ENCODE measurements around the gene RBL1.
"Not testable (repeated sequence)": the region's sequence is repeated elsewhere in the genome, so short reads cannot be mapped to it uniquely, and the experiment has no call there.

Gene RBL1

DNA sequence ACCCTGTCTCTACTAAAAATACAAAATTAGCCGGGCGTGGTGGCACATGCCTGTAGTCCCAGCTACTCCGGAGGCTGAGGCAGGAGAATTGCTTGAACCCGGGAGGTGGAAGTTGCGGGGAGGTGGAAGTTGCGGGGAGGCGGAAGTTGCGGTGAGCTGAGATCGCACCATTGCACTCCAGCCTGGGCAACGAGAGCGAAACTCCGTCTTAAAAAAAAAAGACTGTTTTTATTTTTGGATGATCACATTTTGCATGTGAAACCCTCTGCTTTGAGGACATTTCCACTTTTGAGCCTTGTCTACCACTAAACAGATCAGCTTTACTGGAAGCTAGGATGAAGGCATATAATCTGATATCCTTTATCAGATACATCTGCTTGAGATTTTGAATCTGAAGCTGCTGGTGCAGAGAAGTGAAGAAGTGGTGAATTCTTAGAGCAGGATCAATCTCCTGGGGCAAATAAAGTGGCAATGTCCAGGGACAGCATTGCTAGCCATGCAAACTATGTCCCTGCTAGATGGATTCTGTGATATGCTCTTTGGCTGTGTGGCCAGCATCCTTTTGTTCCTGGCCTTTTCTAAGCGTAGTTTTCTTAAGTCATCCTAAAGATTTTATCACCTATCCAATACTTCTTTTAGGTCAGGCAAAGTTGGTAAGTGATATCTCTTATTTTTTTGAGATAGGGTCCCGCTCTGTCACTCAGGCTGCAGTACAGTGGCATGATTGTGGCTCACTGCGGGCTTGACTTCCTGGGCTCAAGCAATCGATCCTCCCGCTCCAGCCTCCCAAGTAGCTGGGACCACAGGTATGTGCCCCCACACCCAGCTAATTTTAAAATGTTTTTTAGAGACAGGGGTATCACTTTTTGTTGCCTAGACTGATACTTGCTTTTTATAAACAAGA lies 23.3 kb downstream of the RBL1 start:
- DNase-seq (ENCODE audit: low read depth): no peak

DNA sequence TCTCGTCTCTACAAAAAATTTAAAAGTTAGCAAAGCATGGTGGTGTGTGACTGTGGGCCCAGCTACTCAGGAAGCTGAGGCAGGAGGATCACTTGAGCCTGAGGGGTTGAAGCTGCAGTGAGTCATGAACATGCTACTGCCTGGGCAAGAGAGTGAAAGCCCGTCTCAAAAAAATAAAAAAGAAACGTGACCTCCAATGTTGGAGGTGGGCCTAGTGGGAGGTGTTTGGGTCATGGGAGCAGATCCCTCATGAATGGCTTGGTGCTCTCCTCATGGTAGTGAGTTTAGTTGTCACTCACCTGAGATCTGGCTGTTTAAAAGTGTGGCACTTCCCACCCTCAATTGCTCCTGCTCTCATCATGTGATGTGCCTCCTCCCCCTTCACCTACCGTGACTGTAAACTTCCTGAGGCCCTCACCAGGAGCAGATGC lies 24.3 kb downstream of the RBL1 start:
- peak; percentile 20 for DNase-seq (ENCODE audit: low read depth)

DNA sequence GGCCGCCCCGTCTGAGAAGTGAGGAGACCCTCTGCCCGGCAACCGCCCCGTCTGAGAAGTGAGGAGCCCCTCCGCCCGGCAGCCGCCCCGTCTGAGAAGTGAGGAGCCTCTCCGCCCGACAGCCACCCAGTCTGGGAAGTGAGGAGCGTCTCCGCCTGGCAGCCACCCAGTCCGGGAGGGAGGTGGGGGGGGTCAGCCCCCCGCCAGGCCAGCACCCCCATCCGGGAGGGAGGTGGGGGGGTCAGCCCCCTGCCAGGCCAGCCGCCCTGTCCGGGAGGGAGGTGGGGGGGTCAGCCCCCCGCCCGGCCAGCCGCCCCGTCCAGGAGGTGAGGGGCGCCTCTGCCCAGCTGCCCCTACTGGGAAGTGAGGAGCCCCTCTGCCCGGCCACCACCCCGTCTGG lies 26.2 kb downstream of the RBL1 start:
- not testable (repeated sequence) for DNase-seq (ENCODE audit: low read depth)

DNA sequence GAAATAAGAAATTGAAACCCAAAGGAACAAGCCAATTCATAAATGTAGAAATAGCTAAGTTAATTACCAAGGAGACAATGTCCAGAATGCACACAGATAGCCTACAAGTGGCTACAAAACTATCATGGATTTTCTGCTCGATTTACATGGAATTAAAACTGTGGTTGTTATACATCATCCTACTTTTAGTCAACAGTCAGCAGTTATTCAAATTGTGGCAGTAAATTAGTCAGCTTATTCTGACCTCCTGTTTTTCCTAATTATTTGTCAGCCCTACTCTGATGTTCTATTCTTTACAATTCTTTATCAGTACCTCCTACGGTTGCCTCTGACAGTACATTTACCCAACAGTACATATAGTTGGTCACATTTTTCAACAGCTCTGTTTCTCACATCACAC lies 29.6 kb downstream of the RBL1 start:
- DNase-seq (ENCODE audit: low read depth): no peak

DNA sequence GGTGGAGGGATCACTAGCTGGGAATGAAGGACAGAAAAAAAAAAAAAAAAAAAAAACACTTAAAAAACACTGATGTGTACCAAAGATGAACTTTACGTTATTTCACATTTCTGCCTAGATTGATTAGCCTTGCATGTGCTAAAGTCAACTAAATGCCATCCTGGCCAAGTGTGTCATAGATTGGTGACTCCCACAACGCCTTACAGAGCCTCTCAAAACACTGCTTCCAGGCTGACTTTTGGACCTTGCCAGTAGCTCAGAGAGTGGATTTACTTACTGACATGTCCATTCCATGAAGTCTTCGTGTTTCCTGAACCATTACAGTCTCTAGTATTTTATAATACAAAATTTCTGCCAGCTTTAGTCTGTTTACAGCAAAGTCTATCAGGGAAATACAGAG lies 40.5 kb downstream of the RBL1 start:
- DNase-seq (ENCODE audit: low read depth): no peak

DNA sequence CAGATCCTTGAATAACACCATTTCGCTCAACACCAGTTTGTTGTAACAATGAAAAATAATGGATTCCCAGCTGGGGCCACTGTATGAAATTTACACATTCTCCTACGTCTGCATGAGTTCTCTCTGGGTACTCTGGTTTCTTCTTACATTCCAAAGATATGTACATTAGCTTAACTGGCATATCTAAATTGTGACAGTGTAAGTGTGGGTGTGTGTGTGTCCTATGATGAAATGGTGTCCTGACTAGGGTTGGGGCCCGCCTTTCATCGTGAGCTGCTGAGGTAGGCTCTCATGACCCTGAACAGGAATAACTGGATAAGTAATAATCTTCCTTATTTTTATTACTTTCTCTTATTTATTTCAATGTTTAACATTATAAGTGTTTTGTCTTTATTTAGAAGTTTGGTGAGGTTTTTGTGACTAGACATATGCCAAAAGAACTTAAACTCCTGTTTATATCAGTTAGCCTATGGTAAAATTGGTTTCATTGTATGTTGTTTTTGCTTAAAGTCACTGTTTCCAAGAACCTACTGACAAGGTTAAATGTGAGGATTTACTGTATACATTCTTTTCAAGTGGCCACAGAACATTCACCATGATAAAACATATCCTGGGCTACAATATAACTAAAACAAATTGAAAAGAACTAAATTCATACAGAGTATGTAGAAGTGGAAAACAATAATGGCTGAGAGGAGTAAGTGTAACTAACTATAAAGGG lies 42.4 kb downstream of the RBL1 start:
- no peak for DNase-seq (ENCODE audit: low read depth)

DNA sequence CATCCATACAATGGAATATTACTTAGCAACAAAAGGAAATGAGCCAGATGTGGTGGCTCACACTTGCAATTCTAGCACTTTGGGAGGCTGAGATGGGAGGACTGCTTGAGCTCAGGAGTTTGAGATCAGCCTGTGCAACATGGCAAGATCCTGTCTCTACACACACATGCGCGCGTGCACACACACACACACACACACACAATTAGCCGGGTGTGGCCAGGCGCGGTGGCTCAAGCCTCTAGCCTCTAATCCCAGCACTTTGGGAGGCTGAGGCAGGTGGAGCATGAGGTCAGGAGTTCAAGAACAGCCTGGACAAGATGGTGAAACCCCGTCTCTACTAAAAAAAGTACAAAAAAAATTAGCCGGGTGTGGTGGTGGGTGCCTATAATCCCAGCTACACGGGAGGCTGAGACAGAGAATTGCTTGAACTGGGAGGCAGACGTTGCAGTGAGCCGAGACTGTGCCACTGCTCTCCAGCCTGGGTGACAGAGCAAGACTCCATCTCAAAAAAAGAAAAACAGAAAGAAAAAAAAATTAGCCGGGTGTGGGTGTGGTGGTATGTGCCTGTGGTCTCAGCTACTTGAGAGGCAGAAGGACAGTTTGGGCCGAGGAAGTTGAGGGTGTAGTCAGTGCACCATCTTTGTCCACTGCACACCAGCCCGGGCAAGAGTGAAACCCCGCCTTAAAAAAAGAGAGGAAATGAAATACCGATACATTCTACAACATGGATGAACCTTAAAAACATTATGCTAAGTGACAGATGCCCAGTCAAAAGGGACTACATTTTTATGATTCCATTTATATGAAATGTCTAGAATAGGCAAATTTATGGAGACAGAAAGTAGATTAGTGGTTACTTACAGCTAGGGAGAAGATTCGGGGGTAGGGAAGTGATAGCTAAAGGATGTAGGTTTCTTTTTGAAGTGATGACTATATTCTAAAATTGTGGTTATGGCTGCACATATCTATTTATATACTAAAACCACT lies 52.5 kb downstream of the RBL1 start:
- DNase-seq (ENCODE audit: low read depth): peak; percentile 13

DNA sequence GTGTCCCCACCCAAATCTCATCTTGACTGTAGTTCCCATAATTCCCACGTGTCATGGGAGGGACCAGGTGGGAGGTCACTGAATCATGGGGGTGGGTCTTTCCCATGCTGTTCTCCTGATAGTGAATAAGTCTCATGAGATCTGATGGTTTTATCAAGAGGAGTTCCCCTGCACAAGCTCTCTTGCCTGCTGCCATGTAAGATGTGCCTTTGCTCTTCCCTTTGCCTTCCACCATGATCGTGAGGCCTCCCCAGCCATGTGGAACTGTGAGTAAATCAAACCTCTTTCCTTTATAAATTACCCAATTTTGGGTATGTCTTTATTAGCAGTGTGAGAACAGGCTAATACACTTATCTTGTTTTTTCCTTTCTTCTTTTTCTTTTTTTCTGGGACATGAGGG lies 56.4 kb downstream of the RBL1 start:
- DNase-seq (ENCODE audit: low read depth): not testable (repeated sequence)

DNA sequence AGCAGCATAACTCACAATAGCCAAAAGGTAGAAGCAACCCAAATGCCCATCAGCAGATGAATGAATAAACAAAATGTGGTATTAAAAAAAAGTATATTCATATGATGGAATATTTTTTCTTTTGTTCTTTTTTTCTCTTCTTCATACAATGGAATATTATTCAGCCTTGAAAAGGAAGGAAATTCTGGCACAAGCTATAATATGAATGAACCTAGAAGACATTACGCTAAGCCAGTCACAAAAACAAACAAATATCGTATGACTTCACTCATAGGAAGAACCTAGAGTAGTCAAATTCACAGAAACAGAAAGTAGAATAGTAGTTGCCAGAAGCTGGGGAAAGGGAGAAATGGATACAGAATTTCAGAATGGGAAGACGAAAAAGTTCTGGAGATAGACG lies 63.7 kb downstream of the RBL1 start:
- no peak for DNase-seq (ENCODE audit: low read depth)

DNA sequence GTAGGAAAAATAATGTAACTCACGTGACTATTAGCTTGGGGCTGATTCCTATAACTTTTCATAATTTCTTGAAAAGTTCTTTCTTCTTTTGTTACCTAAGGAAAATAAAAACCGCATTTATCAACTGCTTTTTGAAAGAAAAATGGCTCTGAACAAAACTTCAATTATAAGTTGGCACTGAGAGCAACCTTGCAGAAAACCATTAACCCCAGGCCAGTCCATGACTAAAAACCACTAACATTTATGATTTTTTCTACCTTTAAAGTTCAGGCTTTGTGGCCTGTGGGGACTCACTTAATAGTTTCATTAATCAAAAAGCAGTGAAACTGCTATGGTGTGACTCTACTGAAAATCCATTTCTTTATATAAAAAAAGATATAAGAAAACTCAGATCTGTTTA lies 75.2 kb downstream of the RBL1 start:
- DNase-seq (ENCODE audit: low read depth): no peak

DNA sequence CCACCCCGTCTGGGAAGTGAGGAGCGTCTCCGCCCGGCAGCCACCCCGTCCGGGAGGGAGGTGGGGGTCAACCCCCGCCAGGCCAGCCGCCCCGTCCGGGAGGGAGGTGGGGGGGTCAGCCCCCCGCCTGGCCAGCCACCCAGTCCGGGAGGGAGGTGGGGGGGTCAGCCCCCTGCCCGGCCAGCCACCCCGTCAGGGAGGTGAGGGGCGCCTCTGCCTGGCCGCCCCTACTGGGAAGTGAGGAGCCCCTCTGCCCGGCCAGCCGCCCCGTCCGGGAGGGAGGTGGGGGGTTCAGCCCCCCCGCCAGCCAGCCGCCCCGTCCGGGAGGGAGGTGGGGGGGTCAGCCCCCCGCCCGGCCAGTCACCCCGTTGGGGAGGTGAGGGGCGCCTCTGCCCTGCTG lies 83.2 kb downstream of the RBL1 start:
- not testable (repeated sequence) for DNase-seq (ENCODE audit: low read depth)

DNA sequence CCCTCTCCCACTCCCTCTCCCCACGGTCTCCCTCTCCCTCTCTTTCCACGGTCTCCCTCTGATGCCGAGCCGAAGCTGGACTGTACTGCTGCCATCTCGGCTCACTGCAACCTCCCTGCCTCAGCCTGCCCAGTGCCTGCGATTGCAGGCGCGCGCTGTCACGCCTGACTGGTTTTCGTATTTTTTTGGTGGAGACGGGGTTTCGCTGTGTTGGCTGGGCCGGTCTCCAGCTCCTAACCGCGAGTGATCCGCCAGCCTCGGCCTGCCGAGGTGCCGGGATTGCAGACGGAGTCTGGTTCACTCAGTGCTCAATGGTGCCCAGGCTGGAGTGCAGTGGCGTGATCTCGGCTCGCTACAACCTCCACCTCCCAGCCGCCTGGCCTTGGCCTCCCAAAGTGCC lies 83.9 kb downstream of the RBL1 start:
- DNase-seq (ENCODE audit: low read depth): not testable (repeated sequence)

DNA sequence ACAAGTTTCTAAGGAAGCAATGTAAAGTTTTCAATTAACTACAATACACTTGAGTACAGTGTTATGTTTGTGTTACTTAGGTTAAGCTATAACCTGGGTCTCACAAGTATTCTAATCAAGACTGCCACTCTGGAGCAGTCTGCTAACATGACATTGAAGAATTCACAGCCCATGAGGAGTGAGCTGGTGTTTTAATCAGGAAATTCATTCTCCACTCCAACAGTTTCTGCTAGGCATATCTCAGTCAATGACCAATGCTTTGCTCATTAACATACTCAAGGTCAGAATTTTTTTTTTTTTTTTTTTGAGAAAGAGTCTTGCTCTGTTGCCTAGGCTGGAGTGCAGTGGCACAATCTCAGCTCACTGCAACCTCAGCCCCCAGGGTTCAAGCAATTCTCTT lies 84.7 kb downstream of the RBL1 start:
- no peak for DNase-seq (ENCODE audit: low read depth)

DNA sequence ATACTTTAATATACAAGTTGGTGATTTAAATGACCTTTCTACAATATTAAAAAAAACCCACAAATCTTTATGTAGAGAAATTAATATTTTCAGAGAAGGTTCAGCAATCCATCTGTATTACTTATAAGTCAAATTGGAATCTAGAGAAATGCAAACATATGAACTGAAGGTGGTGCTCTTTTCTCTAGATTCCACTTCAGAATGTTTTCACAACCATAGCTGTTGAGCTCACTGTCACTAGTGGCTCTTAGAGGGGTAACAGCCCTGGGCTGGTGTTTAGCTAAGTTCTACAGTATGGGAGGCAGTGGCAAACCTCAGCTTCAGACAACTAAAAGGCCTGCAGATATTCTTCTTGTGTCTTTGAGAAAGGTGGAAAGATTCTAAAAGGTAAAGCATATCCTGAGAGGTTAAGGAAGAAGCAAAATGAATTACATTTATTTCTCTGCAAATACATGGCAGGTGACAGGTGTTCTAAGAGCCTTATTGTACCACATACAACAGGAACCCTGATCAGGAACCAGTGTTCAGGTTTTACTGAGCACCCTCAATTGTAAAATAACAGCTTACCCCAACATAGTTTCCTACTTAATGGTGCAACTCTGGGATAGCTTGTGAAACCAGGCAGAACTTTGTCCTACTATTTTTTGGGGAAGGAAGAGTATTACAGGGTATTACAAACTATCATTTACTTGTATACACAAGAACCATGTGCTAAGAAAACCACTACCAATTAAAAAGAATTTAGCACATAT lies 87.7 kb downstream of the RBL1 start:
- DNase-seq (ENCODE audit: low read depth): no peak

DNA sequence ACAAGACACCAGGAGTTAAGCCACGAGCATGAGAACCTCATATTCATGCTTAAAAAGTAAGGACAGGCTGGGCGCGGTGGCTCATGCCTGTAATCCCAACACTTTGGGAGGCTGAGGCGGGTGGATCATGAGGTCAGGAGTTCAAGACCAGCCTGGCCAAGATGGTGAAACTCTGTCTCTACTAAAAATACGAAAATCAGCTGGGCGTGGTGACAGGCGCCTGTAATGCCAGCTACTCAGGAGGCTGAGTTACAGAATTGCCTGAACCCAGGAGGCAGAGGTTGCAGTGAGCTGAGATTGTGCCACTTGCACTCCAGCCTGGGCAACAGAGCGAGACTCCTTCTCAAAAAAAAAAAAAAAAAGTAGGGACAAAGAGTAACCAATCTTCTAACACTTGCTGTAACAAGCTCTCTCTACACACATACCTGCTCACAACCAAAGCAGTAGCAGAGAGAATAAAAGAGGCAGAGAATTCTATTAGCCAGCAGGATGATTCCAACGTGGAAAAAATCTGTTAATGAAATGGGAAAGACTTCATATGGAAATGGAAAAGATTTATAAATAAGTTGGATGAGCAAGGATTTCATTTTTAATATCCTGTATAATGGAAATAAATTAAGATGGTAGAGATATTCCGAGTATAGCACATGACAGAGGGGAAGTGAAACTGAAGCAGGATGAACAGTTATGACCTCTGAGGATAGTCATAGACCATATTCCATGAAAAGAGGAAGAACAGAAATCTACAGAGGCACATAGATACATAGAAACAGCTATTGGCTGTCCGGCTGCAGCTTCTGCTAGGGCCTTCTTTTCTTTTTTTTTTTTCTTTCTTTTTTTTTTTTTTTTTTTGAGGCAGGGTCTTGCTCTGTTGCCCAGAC lies 90.5 kb downstream of the RBL1 start:
- not testable (repeated sequence) for DNase-seq (ENCODE audit: low read depth)

DNA sequence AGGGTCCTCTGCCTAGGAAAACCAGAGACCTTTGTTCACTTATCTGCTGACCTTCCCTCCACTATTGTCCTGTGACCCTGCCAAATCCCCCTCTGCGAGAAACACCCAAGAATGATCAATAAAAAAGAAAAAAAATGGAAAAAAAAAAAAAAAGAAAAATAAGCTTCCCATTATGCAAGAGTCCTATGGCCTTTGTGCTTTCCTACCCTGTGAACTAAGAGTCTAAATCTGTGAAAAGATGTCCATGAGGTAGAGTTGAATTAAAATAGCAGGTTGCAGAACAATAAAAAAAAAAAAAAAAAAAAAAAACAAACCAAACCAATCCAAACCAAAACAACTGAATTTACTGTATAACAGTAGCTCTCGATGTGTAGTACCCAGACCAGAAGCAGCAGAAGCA lies 94.2 kb downstream of the RBL1 start:
- not testable (repeated sequence) for DNase-seq (ENCODE audit: low read depth)

DNA sequence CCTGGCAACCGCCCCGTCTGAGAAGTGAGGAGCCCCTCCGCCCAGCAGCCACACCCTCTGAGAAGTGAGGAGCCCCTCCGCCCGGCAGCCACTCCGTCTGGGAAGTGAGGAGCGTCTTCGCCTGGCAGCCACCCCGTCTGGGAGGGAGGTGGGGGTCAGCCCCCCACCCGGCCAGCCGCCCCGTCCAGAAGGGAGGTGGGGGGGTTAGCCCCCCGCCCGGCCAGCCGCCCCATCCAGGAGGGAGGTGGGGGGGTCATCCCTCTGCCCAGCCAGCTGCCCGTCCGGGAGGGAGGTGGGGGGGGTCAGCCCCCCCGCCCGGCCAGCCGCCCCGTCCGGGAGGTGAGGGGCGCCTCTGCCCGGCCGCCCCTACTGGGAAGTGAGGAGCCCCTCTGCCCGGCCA lies 95.6 kb downstream of the RBL1 start:
- DNase-seq (ENCODE audit: low read depth): not testable (repeated sequence)

DNA sequence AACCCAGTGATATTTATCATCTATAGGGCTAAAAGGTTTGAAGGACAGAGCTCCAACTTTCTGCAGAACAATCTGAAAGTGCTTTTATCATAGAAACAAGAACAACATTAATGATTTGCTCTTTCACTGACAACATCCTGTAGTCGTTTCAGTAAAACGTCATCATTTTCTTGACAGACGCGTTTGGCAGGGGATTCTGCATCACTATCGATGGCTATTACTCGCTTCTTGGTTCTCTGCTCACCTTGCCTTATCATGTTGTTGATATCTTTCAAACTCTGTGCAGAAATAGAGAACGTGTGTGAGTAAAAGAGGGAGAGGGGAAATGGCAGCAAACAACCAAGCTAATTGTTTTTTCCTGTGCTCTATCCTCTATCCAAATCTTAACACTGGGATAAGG lies 97.1 kb downstream of the RBL1 start:
- no peak for DNase-seq (ENCODE audit: low read depth)

DNA sequence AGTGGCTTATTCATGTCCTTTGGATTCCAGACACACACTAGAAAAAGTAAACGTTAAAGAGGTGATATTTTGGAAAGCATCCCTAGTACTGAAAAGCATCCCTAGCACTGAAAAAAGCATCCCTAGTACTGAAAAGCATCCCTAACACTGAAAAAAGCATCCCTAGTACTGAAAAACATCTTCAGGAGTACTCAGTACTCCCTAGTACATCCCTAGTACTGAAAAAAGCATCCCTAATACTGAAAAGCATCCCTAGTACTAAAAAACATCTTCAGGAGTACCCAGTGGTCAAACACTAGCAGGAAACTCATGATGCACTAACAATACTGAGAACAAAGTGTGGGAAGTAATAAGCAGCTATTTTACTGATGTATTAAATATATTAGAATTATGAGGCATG lies 98.7 kb downstream of the RBL1 start:
- no peak for DNase-seq (ENCODE audit: low read depth)

DNA sequence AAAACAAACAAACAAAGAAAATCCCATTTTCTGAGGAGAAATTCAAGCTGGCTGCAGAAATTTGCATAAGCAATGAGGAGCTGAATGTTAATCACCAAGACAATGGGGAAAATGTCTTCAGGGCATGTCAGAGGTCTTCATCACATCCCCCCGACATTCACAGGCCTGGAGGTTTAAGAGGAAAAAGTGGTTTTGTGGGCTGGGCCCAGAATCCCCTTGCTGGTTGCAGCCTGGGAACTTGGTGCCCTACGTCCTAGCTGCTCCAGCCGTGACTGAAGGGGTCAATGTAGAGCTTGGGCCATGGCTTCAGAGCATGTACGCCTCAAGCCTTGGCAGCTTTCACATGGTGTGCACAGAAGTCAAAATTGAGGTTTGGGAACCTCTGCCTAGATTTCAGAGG lies 101.6 kb downstream of the RBL1 start:
- DNase-seq (ENCODE audit: low read depth): not testable (repeated sequence)
